ENCODE data around the gene GSTA4. TPM values are rescaled to one million over a fixed set of nuclear protein-coding genes. Genes with fewer than 3 reads are reported as not detected.

Gene GSTA4
- total and polyA plus RNA-seq, 2 of the 8 experiments (the other 6 are each of a cell fraction or from before 2014, with no cell fraction given), result 13.9 to 21.6 TPM

- TF ChIP-seq KDM4A (IDR thresholded peaks at IDR 0.05; ENCODE audit: low read depth, low read length, severe bottlenecking) (no peak), SAP30 (IDR thresholded peaks at IDR 0.05; ENCODE audit: insufficient read depth, insufficient replicate concordance, low read length) (no peak), CEBPB (IDR thresholded peaks at IDR 0.05; ENCODE audit: low read depth, low read length) (no peak), FOSL1 (IDR thresholded peaks at IDR 0.05; ENCODE audit: insufficient read depth, low read depth, low read length) (no peak)
These were observed 49.0 kb upstream of the GSTA4 start (continued) for GRCh38 chr6:53044071-53044470.

All from H1 (cell line).